ENCODE measurements around the gene ID1. TPM values are rescaled to one million over a fixed set of nuclear protein-coding genes. Genes with fewer than 3 reads are reported as not detected.

The ID1 gene
- total and polyA plus RNA-seq, 2 of the 13 experiments (the other 11 are each of a cell fraction or from before 2014, with no cell fraction given) = 320 to 419 TPM

- TF ChIP-seq PRDM10 (CRISPR knock-in tag; IDR thresholded peaks at IDR 0.05; ENCODE audit: low read depth) (peak; percentile 93), KLF12 (CRISPR knock-in tag; IDR thresholded peaks at IDR 0.05; ENCODE audit: borderline replicate concordance) (0 out of 2 replicates have a peak, but pooled peaks have one; percentile 67), SAP130 (CRISPR knock-in tag; IDR thresholded peaks at IDR 0.05; ENCODE audit: low read depth) (peak; percentile 78), ZNF841 (CRISPR knock-in tag; IDR thresholded peaks at IDR 0.05; ENCODE audit: borderline replicate concordance) (no peak), ZNF138 (CRISPR knock-in tag; IDR thresholded peaks at IDR 0.05; ENCODE audit: low read depth) (no peak), ELF1 (CRISPR knock-in tag; IDR thresholded peaks at IDR 0.05) (peak; percentile 27; the same call in 1 of the 2 replicates), AHR (CRISPR knock-in tag; IDR thresholded peaks at IDR 0.05) (peak; percentile 88; the same call in 1 of the 2 replicates), ETV5 (CRISPR knock-in tag; IDR thresholded peaks at IDR 0.05; ENCODE audit: borderline replicate concordance) (peak; percentile 76), NBN (conservative IDR thresholded peaks at IDR 0.05) (0 out of 2 replicates have a peak, but pooled peaks have one; percentile 83), WIZ (CRISPR knock-in tag; IDR thresholded peaks at IDR 0.05) (0 out of 2 replicates have a peak, but pooled peaks have one; percentile 61), ZNF746 (CRISPR knock-in tag; IDR thresholded peaks at IDR 0.05) (0 out of 2 replicates have a peak, but pooled peaks have one; percentile 26), ZNF20 (CRISPR knock-in tag; IDR thresholded peaks at IDR 0.05) (no peak; the same call in 1 of the 2 replicates), ZSCAN31 (CRISPR knock-in tag; IDR thresholded peaks at IDR 0.05; ENCODE audit: low read depth) (no peak), IRF1 (CRISPR knock-in tag; IDR thresholded peaks at IDR 0.05; ENCODE audit: low read depth) (no peak), ZKSCAN8 (CRISPR knock-in tag; IDR thresholded peaks at IDR 0.05; ENCODE audit: borderline replicate concordance) (peak; percentile 69; the same call in 1 of the 2 replicates), SALL1 (CRISPR knock-in tag; IDR thresholded peaks at IDR 0.05) (peak; percentile 77), POLR2AphosphoS5 (IDR thresholded peaks at IDR 0.05; ENCODE audit: low read depth, low read length) (peak; percentile 62), ZNF280B (CRISPR knock-in tag; IDR thresholded peaks at IDR 0.05; ENCODE audit: borderline replicate concordance) (0 out of 2 replicates have a peak, but pooled peaks have one; percentile 47)
These were observed 10.3 kb upstream of the ID1 start (continued) for GRCh38 chr20:31594558-31595379.

Data from HepG2 (cell line).